GM21619 (cell line): Measurements from ENCODE around the gene SRPK3.
"Not testable (repeated sequence)": the region's sequence is repeated elsewhere in the genome, so short reads cannot be mapped to it uniquely, and the experiment has no call there.

ENCODE experiments used
- ATAC-seq: cut with Tn5 transposase; IDR thresholded peaks from one replicate; pipeline ENCODE4 v1.9.1; 2021; ENCODE audit not compliant: unreplicated experiment

Gene SRPK3, protein sequence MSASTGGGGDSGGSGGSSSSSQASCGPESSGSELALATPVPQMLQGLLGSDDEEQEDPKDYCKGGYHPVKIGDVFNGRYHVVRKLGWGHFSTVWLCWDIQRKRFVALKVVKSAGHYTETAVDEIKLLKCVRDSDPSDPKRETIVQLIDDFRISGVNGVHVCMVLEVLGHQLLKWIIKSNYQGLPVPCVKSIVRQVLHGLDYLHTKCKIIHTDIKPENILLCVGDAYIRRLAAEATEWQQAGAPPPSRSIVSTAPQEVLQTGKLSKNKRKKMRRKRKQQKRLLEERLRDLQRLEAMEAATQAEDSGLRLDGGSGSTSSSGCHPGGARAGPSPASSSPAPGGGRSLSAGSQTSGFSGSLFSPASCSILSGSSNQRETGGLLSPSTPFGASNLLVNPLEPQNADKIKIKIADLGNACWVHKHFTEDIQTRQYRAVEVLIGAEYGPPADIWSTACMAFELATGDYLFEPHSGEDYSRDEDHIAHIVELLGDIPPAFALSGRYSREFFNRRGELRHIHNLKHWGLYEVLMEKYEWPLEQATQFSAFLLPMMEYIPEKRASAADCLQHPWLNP

DNA sequence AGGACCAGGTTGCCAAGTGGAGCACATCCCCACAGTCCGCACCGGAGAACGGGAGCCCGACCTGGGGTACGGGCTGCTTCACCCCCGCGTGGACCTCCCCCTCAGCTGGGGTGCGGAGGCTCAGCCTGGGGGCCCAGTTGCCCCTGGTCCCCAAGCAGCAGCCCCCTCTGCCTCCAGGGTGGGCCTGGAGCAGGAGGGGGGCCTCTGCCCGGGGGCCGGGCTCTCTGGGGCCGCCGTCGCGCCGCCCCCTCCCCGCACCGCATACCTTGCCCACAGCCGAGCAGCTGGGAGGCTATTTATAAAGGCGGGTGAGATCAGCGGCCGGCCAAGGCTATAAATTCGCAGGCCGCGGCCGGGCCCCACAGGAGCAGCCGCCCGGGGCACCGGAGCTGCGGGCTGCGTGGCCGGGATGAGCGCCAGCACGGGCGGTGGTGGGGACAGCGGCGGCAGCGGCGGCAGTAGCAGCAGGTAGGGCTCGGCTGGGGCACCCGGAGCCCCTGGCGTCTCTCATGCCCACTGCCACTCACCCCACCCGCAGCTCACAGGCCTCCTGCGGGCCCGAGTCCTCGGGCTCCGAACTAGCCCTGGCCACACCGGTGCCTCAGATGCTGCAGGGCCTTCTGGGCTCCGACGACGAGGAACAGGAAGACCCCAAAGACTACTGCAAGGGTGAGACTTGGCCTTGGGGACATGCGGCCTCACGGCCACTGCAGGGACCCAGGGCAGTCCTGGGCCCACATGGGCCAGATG, at the start of gene SRPK3:
Gene SRPK3 (plus strand): TSS at position 364 of the 750 bp plus-strand sequence. CDS start 46 bp downstream, at position 410.
- no peak for ATAC-seq

DNA sequence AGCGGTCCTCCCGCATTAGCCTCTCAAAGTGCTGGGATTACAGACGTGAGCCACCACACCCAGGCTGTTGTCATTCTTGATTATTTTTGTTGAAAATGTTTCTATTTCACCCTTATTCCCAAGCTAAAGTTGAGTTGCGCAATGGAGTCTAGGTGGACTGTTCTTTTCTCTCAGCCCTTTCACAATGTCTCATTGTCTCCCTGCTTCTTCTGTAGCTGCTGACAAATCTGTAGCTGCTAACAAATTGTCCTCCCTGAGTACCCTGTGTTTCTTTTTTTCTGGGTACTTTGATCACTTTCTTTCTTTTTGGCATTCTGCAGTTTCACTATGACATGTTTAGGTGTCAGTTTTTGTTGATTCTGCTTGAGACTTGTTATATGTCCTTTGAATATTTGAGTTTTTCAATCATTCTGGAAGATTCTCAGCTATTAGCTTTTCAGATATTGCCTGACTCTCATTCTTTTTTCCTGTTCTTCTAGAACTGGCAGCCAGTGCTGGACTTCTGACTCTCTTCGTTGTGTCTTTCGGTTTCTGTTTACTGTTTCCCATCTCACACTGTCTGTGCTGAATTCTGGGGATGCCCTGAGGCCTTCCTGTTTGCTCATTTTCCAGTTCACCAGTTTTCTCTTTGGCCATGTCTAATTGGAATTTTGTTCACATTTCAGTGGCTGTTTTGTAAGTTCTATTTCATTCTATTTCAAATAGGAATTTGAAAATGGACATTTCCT, 49.6 kb upstream of the SRPK3 start:
- ATAC-seq: no peak

DNA sequence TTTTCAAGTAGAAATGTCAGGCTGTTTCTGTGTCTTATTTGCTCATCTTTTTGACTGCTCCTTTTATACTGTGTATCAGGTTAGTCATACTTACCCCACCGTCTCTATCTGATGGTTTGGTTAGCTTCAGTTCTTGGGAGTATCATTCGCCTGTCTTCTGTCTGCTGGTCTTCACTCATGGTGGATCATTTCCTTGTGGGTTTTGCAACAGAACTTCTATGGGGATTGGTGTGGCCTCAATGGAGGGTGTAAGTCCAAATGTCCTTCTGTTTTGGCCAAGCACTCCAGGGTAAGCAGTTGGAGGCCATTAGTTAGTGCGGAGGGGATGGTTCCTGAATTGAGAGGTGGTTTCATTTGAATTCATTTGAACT, 49.0 kb upstream of the SRPK3 start:
- ATAC-seq: no peak

DNA sequence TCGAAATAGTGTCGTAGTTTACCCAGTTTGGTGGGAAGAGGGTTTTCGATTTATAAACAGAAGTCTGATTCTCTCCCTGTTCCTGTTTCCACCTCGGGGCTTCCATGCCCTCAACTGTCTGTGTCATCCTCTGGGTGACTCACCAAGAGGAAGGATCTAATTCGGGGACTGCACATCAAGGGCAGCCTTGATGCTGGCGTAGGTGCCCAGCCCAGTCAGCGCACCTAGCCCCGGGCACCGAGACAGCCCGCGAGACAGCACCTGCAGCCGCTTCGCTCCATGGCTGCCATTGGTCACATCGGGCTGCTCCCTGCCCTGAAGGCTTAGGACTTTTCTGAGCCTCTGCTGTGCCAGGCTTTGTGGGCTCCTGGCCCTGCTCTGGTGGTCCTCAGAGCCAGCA, 48.4 kb upstream of the SRPK3 start:
- no peak for ATAC-seq

DNA sequence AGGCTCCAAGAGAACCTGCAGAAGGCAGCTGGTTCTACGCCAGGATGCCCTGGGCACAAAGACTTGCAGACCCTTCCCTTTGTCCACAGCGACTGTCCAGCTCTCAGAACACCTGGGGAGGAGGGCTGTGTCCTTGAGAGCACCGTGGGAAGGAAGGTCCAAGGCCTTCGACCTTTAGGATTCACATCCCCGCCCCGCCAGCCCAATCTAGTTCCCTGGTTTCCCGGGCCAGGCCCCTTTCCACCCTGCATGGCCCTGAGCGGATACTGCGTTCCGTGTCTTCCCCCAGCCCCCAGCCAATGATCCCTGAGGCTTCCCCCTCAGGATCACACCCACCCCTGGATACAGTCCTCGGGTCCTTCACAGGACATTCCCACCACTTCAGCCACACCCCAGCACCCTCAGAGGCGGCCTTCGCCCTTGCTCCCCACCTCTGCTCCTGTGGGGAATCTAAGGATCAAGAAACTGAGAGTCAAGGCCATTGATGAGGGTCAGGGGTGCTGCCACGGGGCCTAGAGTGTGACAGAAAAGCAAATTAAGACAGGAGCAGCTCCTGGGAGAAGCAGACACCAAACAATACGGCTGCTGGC, 47.1 kb upstream of the SRPK3 start:
- ATAC-seq: no peak

DNA sequence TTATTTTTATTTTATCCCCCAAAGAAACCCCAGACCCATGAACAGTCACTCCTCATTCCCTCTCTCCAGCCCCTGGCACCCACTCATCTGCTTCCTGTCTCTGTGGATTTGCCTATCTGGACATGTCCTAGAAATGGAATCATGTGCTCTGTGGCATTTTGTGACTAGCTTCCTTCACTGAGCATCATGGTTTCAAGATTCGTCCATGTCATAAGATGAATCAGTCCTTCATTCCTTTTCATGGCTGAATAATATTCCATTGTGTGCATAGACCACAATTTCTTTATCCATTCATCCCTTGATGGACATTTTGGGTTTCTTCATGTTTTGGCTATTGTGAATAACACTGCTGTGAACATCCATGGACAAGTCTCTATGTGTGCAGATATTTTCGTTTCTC, 46.0 kb upstream of the SRPK3 start:
- no peak for ATAC-seq

DNA sequence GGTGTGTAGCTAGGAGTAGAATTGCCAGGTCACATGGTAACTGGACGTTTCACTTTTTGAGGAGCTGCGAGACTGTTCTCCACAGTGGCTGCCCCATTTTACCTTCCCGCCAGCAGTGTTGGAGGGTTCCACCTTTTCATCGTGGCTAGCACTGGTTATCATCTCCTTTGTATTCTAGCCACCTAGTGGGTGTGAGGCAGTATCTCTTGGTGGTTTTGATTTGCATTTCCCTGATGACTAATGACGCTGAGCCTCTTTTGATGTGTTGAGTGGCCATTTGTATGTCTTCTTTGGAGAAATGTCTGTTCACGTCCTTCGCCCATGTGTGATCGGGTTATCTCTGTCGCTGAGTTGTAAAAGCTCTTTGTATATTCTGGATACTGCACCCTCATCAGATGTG, 45.6 kb upstream of the SRPK3 start:
- no peak for ATAC-seq

DNA sequence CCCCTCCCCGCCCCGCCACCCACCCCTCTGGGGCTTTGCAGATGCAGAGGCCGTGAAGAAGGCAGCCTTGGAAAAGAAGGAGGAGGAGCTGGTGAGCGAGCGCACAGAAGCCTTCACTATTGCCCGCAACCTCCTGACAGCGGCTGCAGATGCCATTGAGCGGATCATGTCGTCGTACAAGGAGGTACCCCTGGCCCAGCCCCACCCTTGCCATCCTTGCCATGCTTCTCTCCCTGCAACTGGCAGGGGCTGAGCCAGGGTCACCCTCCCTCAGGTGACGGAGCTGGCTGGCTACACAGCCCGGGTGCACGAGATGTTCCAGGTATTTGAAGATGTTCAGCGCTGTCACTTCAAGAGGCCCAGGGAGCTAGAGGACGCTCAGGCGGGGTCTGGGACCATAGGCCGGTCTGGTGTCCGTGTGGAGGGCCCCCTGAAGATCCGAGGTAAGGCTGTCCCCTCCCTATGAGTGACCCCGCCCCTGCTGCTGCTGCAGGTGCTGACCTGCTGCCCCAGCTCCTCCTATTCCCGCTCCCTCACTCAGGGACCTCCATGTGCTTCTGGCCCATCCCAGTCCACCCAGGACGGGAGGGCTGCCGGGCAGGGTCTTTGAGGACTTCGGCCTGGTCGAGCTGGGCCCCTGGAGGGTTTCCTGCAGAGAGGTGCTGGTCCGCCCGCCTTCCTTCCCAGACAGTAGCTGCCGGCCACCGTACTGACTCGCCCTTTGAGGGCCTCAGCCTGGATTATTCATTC, 44.6 kb upstream of the SRPK3 start:
- ATAC-seq: no peak

DNA sequence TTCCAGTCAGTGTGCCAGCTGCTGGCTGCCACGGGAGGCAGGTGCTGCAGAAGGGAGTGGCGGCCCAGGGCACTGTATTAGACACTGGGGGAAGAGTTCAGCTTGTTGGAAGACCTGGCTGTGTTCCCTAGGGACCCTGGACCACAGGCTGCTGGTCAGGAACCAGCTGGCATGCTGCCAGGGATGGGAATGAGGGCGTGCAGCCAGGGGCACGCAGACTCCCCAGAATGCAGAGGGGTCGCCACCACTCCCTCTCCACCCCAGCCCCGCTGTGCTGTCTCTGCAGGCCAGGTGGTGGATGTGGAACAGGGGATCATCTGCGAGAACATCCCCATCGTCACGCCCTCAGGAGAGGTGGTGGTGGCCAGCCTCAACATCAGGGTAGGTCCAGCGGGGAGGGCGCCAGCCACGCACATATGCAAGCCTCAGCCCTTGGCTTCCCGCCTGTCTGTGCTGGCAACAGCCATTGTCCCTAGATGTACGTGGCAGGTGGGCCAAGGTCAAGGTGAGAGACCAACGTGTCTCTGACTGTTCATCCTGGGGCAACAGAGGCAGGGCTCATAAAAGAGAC, 43.9 kb upstream of the SRPK3 start:
- no peak for ATAC-seq

DNA sequence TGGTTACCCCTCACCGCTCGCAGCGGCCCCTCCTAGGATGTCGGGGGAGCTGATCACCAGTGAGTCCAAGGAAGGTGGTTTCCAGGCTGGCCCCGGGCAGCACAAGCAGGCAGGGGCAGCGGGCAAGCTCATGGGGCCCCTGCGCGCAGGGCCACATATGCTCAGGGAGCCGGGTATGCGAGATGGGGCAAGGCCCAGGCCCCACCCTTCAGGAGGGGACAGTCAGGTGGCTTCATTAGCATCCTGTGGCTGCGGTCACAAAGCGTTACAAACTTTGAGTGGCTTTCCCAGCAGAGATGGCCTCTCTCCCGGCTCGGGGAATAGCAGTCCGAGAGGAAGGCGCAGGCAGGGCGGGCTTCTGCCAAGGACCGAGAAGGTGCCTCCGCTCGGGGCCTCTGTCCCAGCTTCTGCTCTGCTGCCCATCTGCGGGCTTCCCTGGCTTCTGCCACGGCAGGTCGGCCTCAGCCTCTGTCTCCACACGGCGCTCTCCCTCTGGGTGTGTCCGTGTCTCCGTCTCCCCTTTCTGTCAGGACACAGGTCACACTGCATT, 42.7 kb upstream of the SRPK3 start:
- ATAC-seq: no peak

DNA sequence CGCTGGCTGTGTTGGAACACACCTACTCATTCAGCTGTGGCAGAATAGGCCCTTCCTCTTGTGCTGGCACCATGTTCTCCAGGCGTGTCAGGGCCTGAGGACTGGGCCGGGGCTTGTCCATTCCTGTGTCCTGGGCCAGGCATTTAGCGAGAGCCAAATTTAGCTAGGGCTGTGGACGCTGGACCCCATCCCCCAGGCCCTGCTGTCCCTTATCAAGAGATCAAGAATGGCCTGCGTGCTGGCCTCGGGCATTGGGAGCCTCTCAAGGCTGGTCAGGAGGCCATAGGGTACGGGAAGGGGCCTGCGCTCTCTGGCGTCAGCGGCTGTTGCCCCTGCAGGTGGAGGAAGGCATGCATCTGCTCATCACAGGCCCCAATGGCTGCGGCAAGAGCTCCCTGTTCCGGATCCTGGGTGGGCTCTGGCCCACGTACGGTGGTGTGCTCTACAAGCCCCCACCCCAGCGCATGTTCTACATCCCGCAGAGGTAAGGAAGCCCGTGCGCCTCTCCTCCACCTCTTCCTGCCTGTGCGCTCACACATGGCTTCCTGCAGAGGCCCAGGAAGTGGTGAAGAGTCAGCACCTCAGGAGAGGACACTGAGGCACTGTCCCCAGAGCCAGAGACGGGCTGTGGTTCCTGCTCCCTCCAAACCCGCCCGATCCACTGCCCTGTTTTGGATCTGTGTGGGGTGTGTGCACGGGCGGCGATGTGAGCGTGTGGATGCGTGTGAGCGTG, 40.9 kb upstream of the SRPK3 start:
- ATAC-seq: no peak

DNA sequence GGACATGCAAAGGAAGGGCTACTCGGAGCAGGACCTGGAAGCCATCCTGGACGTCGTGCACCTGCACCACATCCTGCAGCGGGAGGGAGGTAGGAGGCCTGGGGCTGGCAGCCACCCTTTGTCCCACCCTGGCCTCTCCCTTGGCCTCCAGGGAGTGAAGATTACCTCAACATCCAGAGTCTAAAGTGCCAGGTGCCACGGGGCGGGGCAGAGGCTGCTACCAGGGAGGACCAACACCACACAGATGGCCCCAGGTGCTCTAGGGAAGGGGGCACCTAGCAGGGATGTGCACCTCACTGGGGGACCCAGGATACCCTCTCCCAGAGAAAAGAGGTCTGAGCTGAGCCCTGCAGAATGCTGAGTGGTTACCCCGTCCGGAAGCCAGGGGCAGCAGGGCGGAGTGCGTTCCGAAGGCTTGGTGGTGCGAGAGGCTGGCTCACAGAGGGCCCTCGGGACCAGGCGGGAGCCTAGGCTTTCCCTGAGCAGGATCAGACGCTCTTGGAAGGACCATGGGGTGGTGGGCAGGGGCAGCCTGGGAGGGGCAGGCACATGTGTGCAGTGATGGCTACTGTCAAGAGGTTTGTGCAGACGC, 40.1 kb upstream of the SRPK3 start:
- no peak for ATAC-seq

DNA sequence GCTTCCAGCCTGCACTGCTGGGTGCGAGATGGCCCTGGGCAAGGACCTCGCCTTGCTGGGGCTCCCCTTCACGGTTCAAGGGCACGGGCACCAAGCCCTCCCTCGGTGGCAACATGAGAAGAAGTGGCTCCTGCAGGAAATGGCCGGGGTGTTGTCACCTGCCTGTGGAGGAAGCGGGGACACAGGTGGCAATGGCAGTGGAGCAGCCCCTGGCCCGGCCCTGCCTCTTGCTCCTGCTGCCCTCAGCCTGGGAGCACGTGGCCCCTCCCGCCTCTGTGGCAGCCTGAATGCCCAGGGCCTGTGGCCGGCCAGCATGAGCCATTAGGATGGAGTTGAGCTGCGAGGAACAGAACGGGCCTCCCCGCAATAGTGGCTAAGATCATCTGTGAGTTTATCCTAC, 39.4 kb upstream of the SRPK3 start:
- ATAC-seq: no peak

DNA sequence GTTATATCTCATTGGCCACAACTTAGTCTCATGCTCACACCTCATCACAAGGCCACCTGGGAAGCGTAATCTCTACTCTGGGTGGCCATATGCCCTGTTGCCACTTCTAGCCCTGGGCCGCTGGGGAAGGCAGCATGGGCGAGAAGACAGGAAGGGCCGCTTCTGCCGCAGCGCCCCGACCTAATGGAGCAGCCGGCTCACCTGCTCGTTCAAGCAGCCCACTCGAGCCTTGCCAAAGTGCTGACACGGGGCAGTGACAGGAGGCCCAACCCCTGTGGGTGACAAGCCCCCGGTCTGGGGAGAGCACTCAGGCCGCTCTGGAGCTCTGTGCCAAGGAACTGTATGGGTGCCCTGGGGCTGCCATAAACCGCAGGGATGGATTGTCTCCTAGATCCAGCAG, 38.7 kb upstream of the SRPK3 start:
- not testable (repeated sequence) for ATAC-seq

DNA sequence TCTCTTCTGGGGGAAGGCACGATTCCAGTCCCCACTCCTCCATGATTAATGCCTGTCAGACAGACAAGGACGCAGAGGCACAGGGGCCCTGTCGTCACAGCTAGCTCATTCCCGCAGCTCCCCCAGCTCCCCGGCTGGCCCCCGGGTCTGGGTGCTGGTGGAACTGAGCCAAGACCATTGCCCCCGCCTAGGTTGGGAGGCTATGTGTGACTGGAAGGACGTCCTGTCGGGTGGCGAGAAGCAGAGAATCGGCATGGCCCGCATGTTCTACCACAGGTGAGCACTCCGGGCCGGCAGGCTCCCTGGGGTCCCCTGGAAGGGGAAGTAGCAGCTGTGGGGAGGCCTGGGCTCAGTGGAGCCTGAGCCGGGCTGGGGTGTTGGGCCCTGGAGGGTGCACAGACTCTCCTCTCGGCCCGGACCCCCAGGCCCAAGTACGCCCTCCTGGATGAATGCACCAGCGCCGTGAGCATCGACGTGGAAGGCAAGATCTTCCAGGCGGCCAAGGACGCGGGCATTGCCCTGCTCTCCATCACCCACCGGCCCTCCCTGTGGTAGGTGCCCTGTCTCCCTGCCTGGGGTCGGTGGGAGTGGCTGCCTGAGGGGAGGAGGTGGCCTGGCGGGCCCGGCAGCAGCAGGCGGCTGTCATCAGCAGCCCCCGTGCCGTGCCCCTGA, 37.9 kb upstream of the SRPK3 start:
- ATAC-seq: not testable (repeated sequence)

DNA sequence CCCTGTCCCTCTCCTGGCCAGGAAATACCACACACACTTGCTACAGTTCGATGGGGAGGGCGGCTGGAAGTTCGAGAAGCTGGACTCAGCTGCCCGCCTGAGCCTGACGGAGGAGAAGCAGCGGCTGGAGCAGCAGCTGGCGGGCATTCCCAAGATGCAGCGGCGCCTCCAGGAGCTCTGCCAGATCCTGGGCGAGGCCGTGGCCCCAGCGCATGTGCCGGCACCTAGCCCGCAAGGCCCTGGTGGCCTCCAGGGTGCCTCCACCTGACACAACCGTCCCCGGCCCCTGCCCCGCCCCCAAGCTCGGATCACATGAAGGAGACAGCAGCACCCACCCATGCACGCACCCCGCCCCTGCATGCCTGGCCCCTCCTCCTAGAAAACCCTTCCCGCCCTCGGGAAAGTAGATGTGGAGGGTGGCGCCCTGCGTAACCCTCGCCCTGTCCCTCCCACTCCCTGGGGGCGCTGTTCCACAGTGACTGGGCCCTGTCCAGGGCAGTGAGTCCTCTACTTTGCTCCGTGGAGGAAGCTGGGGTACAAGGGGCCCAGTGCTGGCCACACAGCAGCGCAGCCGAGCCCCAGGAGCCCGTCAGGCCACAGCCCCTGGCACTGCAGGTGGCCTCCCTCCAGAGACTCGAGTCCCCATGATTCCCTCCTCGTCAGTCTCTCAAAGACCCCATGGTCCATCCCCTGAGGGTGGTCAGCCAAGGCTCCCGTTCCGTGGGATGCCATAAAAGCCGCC, 37.2 kb upstream of the SRPK3 start:
- ATAC-seq: not testable (repeated sequence)
